ENCODE results near the gene FAM124A.

FAM124A gene

DNA sequence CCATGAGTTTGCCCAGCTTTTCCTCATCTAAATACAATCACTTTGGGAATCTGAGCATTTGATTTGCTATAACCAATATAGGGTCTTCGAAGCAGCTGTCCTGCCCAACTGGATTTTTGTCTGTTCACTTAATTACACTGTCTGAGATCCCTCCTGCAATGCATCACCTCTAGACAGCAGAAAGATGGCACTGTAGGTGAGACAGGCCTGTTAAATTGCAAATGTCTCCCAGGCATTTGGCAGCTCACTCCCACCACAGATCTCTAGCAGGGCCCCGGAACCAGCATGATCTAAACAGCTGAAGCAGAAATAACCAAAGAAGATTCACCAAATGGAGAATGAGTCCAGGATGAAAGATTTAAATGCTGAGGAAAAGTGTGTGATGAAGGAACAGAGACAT lies 75.4 kb downstream of the FAM124A start:
- POLR2A ChIA-PET = no interaction called here

DNA sequence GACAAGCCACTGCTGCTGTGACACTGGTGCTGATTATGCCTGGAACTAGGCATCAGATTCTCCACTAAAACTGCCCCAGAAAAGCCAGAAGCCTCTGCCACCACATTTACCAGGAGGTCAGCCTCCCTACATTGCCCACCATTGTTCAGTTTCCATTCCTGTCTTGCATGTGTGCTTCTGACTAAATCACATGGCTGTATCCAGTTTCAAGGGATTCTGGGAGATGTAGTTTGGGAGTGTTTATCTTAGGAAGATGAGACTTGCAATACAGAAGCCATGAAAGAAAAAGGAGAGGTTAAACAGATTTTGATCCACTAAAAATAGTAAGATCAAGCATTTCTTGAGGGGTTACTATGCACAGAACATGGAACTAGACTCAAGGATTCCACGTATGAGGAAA lies 76.6 kb downstream of the FAM124A start:
- TF ChIP-seq, protein P1, sequence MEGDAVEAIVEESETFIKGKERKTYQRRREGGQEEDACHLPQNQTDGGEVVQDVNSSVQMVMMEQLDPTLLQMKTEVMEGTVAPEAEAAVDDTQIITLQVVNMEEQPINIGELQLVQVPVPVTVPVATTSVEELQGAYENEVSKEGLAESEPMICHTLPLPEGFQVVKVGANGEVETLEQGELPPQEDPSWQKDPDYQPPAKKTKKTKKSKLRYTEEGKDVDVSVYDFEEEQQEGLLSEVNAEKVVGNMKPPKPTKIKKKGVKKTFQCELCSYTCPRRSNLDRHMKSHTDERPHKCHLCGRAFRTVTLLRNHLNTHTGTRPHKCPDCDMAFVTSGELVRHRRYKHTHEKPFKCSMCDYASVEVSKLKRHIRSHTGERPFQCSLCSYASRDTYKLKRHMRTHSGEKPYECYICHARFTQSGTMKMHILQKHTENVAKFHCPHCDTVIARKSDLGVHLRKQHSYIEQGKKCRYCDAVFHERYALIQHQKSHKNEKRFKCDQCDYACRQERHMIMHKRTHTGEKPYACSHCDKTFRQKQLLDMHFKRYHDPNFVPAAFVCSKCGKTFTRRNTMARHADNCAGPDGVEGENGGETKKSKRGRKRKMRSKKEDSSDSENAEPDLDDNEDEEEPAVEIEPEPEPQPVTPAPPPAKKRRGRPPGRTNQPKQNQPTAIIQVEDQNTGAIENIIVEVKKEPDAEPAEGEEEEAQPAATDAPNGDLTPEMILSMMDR (IDR thresholded peaks at IDR 0.05; ENCODE audit: control extremely low read depth, extremely low read depth, low read depth, missing control alignments) = no peak
- DNase-seq (ENCODE audit: extremely low spot score) = no peak
- CTCF ChIA-PET = interaction anchor here (1.1 to 5.6 kb wide), 6 partner anchors 10 to 502 kb away, joined by 3 to 64 read pairs (median 5); no protein-coding TSS in a partner anchor
- POLR2A ChIA-PET = no interaction called here

More for the DNA sequence above, 75.4 kb downstream of the FAM124A start:
- CTCF ChIA-PET = interaction anchor here (1.1 to 5.6 kb wide), 7 partner anchors 11 to 504 kb away, joined by 3 to 64 read pairs (median 4); no protein-coding TSS in a partner anchor
- TF ChIP-seq, protein P1 (IDR thresholded peaks at IDR 0.05; ENCODE audit: control extremely low read depth, extremely low read depth, low read depth, missing control alignments) = peak; percentile 35
- DNase-seq (ENCODE audit: extremely low spot score) = no peak

DNA sequence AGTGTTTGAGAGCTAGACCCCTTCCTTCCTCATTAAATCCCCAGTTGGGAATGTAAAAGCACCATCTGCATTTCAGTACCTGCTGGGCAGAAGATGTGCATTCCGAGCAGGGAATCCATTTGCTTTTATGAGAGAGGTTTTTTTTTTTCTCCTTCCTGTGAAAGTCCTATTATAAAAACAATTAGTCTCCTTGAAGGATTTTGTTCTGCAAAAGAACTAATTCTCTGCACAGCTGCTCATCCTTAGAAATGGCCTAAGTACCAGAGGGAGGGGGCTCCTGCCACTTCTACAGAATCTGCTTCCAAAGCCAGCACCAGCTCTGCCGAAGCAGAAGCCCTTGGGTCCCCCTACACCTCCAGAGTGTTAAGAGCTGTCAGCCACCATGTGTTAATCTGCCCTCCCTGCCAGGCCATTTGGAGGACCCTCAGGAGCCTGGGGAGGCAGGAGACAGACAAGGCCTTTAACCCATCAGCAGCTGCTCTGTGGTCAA lies 80.9 kb downstream of the FAM124A start:
- ChIA-PET POLR2A (interaction anchor here (0.7 kb wide), 1 partner anchor 640 kb away, joined by 4 read pairs; no protein-coding TSS in a partner anchor), CTCF (interaction anchor here (1.0 to 3.4 kb wide), 5 partner anchors 8 to 21 kb away, joined by 3 to 16 read pairs (median 4); no protein-coding TSS in a partner anchor)
- TF ChIP-seq, protein P1 (IDR thresholded peaks at IDR 0.05; ENCODE audit: control extremely low read depth, extremely low read depth, low read depth, missing control alignments) = no peak
- DNase-seq (ENCODE audit: extremely low spot score) = no peak

DNA sequence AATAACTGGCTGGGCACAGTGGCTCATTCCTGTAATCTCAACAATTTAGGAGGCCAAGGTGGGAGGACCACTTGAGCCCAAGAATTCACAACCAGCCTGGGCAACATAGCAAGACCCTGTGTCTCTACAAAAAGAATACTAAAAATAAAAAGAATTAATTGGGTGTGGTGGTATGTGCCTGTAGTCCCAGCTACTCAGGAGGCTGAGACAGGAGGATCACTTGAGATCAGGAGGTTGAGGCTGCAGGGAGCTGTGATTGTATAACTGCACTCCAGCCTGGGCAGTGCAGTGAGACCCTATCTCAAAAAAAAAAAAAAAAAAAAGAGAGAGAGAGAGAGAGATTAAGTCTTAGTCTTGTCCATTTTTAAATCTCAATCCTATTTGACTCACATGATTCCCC lies 81.7 kb downstream of the FAM124A start:
- no peak for DNase-seq (ENCODE audit: extremely low spot score)
- TF ChIP-seq, protein P1 (IDR thresholded peaks at IDR 0.05; ENCODE audit: control extremely low read depth, extremely low read depth, low read depth, missing control alignments) = no peak
- ChIA-PET POLR2A (no interaction called here), CTCF (interaction anchor here (1.3 to 3.4 kb wide), 4 partner anchors 9 to 21 kb away, joined by 3 to 16 read pairs (median 4); no protein-coding TSS in a partner anchor)

DNA sequence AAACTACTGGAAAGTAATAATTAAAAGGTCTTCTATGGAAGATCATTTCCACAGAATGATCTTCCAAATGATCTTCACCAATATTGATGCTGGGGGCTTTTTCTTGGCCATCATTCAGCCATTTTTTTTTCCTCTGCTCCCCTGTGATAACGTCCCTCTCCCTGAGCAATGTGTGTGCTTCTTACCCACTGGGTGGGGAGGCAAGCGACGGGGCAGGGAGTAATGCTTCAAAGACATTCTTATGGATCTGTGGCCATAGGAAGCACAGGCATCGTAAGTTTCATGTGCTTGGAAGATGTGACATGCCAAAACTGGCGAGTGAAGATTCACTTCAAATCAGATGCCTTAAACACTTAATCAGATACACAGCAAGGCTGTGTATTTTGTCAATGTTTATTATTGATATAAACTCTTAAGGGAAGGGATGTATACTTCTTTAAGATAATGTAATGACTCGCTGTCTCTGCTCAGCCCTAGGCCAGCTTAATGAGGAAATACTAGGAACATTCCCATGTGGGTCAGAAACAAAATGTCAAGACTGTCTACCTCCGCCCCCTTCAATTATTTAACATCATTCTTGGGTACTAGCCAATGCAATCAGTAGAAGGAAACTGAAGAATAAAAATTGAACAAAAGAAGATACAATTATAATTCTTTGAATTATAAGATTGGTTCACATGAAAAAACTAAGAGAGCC lies 83.2 kb downstream of the FAM124A start:
- POLR2A ChIA-PET = no interaction called here
- CTCF ChIA-PET = interaction anchor here (1.1 to 1.4 kb wide), 2 partner anchors 10 to 19 kb away, joined by 3 to 4 read pairs; no protein-coding TSS in a partner anchor
- TF ChIP-seq, protein P1 (IDR thresholded peaks at IDR 0.05; ENCODE audit: control extremely low read depth, extremely low read depth, low read depth, missing control alignments) = no peak
- DNase-seq (ENCODE audit: extremely low spot score) = no peak

DNA sequence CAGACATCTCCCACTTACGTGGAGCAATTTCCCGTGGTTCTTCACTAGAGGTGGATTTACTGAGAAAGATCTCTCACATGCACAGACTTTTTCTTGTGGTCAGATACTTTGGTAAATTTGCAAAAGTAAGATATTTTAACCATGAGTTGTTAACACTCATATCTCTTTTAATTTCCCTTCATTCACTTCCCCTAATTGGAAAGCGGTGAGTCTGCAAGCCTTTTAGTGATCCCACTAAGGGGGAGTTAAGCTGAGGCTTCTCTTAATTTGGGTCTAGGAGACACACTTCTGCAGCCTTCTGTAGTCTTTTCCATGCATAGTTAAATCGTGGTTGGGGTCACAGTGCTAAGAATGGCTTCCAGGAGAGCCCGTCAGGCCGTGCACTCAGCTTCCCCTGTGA lies 86.6 kb downstream of the FAM124A start:
- TF ChIP-seq, protein P1 (IDR thresholded peaks at IDR 0.05; ENCODE audit: control extremely low read depth, extremely low read depth, low read depth, missing control alignments) = no peak
- CTCF ChIA-PET = interaction anchor here (1.4 to 1.7 kb wide), 3 partner anchors 11 to 183 kb away, joined by 3 to 6 read pairs (median 4); no protein-coding TSS in a partner anchor
- no peak for DNase-seq (ENCODE audit: extremely low spot score)
- POLR2A ChIA-PET = no interaction called here
